HEK293 (cell line): ENCODE data around the gene AGXT.

Source experiments
- CTCF ChIA-PET: fragments of 350-600 bp; formaldehyde crosslinking; extraction: SDS; loops from one replicate; lab custom pipeline; 2021; ENCODE audit warnings: antibody characterized with exemption; lab: Yijun Ruan, JAX
- POLR2A ChIA-PET: fragments of 300-600 bp; formaldehyde crosslinking; extraction: SDS; loops from one replicate; lab custom pipeline; 2020; ENCODE audit warnings: antibody characterized with exemption, inconsistent platforms; lab: Yijun Ruan, JAX
- H3K27ac ChIP-seq: fragments of 200-500 bp; sonication (Bioruptor generic); 2 replicates; pipeline ENCODE4 v1.5.1; 2014; ENCODE audit warnings: low read depth, low read length, control low read depth, inconsistent platforms; ENCODE audit errors: extremely low read depth
- H3K36me3 ChIP-seq, 2 experiments: fragments of 200-500 bp in 1 of 2; sonication (Bioruptor generic) in 1 of 2; 1 replicate in 1 of 2; 2 replicates in 1 of 2; pipeline ENCODE4 v1.5.1; 2014 to 2017; ENCODE audit warnings: inconsistent platforms in 2 of 2, low read length in 2 of 2; ENCODE audit not compliant: control insufficient read depth in 2 of 2, insufficient read depth in 1 of 2
- H3K4me1 ChIP-seq: fragments of 200-500 bp; sonication (Bioruptor generic); 2 replicates; pipeline ENCODE4 v1.5.1; 2014; ENCODE audit warnings: mild to moderate bottlenecking, low read length, inconsistent platforms; ENCODE audit not compliant: control insufficient read depth, insufficient read depth
- H3K4me3 ChIP-seq: 2 replicates; pipeline ENCODE4 v1.5.1; 2011; ENCODE audit warnings: low read depth, mild to moderate bottlenecking, control low read depth, low read length, moderate library complexity
- H3K9me3 ChIP-seq: fragments of 200-500 bp; sonication (Bioruptor generic); 2 replicates; pipeline ENCODE4 v1.5.1; 2014; ENCODE audit warnings: low read depth, low read length, inconsistent platforms; ENCODE audit not compliant: control insufficient read depth, insufficient read depth
- MEIS1 ChIP-seq: sonication (generic); formaldehyde crosslinking; IDR thresholded peaks from 2 replicates; pipeline ENCODE4 v1.8.1; 2022; ENCODE audit warnings: missing genetic modification reagents, mild to moderate bottlenecking, borderline replicate concordance
- MYNN ChIP-seq: fragments of 450-650 bp; formaldehyde crosslinking; IDR thresholded peaks from 2 replicates; pipeline ENCODE4 v1.5.1; 2016; ENCODE audit warnings: missing biosample characterization, missing genetic modification characterization, borderline replicate concordance
- PATZ1 ChIP-seq: fragments of 450-650 bp; formaldehyde crosslinking; IDR thresholded peaks from 2 replicates; pipeline ENCODE4 v1.5.1; 2016; ENCODE audit warnings: missing biosample characterization, missing genetic modification characterization
- RBAK ChIP-seq: fragments of 450-650 bp; formaldehyde crosslinking; IDR thresholded peaks from 2 replicates; pipeline ENCODE4 v1.5.1; 2016; ENCODE audit warnings: missing biosample characterization, missing genetic modification characterization
- ZBTB21 ChIP-seq: fragments of 450-650 bp; formaldehyde crosslinking; IDR thresholded peaks from 2 replicates; pipeline ENCODE4 v1.5.1; 2017; ENCODE audit warnings: missing biosample characterization, missing genetic modification characterization
- ZNF16 ChIP-seq: fragments of 450-650 bp; formaldehyde crosslinking; IDR thresholded peaks from 2 replicates; pipeline ENCODE4 v1.5.1; 2016; ENCODE audit warnings: low read depth, missing biosample characterization, missing genetic modification characterization
- ZNF175 ChIP-seq: fragments of 450-650 bp; formaldehyde crosslinking; IDR thresholded peaks from 2 replicates; pipeline ENCODE4 v1.5.1; 2016; ENCODE audit warnings: missing biosample characterization, missing genetic modification characterization
- ZNF211 ChIP-seq: fragments of 450-650 bp; formaldehyde crosslinking; IDR thresholded peaks from 2 replicates; pipeline ENCODE4 v1.5.1; 2016; ENCODE audit warnings: low read depth, missing biosample characterization, missing genetic modification characterization
- ZNF292 ChIP-seq: fragments of 450-650 bp; formaldehyde crosslinking; IDR thresholded peaks from 2 replicates; pipeline ENCODE4 v1.5.1; 2016; ENCODE audit warnings: low read depth, missing biosample characterization, missing genetic modification characterization, borderline replicate concordance
- ZNF404 ChIP-seq: fragments of 450-650 bp; formaldehyde crosslinking; IDR thresholded peaks from 2 replicates; pipeline ENCODE4 v1.5.1; 2017; ENCODE audit warnings: missing biosample characterization, missing genetic modification characterization
- ZNF423 ChIP-seq: fragments of 450-650 bp; formaldehyde crosslinking; IDR thresholded peaks from 2 replicates; pipeline ENCODE4 v1.5.1; 2016; ENCODE audit warnings: missing biosample characterization, missing genetic modification characterization
- ZNF548 ChIP-seq: fragments of 450-650 bp; formaldehyde crosslinking; IDR thresholded peaks from 2 replicates; pipeline ENCODE4 v1.5.1; 2016; ENCODE audit warnings: missing biosample characterization, missing genetic modification characterization
- ZNF558 ChIP-seq: fragments of 450-650 bp; formaldehyde crosslinking; IDR thresholded peaks from 2 replicates; pipeline ENCODE4 v1.5.1; 2016; ENCODE audit warnings: missing biosample characterization, missing genetic modification characterization
- ZNF600 ChIP-seq: fragments of 450-650 bp; formaldehyde crosslinking; IDR thresholded peaks from 2 replicates; pipeline ENCODE4 v1.5.1; 2016; ENCODE audit warnings: missing biosample characterization, missing genetic modification characterization
- ZNF658 ChIP-seq: fragments of 450-650 bp; formaldehyde crosslinking; IDR thresholded peaks from 2 replicates; pipeline ENCODE4; 2016; ENCODE audit warnings: missing biosample characterization, missing genetic modification characterization
- ZNF747 ChIP-seq: fragments of 450-650 bp; formaldehyde crosslinking; IDR thresholded peaks from 2 replicates; pipeline ENCODE4 v1.5.1; 2016; ENCODE audit warnings: missing biosample characterization, missing genetic modification characterization
- TF ChIP-seq, protein P1 (sequence below): fragments of 450-650 bp; formaldehyde crosslinking; IDR thresholded peaks from 2 replicates; pipeline ENCODE4 v1.5.1; 2016; ENCODE audit warnings: missing biosample characterization, missing genetic modification characterization, borderline replicate concordance
- TF ChIP-seq, protein P2 (sequence below): fragments of 450-650 bp; formaldehyde crosslinking; IDR thresholded peaks from 2 replicates; pipeline ENCODE4 v1.5.1; 2016; ENCODE audit warnings: missing biosample characterization, missing genetic modification characterization

Gene AGXT

GRCh38 chr2:240925568-240926515 lies 57.2 kb downstream of the AGXT start:
- no peak for TF ChIP-seq ZNF211 (tag by site-specific recombination)
- no peak for TF ChIP-seq ZNF747 (tag by site-specific recombination)
- TF ChIP-seq, all 188 proteins: peak for 0

DNA sequence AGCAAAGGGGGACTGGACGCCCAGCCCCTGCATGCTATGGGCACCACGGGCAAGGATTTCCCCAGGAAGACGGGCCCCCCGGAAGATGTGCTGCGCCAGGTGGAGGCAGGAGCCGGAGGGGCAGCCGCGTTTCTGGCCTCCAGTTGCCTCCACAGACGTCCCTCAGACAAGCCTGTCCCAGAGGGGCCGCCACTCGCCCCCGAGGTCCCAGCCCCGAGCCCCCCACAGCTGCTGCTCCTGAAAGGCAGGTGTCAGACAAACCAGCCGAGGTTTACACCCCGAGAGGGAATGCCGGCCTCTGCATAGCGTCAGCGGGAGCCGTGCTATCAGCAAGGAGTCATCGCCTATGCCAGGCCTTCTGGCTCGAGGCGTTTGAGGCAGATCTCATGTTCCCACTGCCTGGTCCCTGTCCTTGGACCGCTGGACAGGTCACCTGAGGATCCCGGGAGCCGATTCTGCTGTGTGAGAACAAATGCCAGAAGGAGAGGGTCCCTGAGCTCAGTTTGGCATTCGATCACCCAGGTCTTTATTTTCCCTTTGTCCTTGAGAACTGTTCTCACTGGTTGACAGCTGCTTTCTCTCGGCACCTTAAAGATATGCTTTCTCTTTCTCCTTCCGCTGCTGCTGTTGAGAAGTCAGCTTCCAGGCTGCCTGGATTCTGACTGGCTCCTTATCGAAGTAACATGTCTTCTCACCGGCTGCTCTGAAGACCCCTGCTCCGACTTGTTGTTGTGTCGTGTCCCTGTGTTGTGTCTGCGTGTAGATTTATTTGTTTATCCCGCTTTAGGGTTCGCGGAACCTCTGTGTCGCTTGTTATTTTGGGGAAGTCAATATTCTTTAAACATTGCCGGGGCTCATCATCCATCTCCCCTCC lies 58.1 kb downstream of the AGXT start:
- TF ChIP-seq ZBTB21 (tag by site-specific recombination) (no peak), MYNN (tag by site-specific recombination) (no peak), MEIS1 (no peak), ZNF658 (no peak), ZNF16 (no peak), ZNF404 (tag by site-specific recombination) (no peak), ZNF600 (tag by site-specific recombination) (no peak), ZNF558 (tag by site-specific recombination) (no peak), ZNF175 (no peak), ZNF423 (tag by site-specific recombination) (no peak)
- TF ChIP-seq, protein P1, sequence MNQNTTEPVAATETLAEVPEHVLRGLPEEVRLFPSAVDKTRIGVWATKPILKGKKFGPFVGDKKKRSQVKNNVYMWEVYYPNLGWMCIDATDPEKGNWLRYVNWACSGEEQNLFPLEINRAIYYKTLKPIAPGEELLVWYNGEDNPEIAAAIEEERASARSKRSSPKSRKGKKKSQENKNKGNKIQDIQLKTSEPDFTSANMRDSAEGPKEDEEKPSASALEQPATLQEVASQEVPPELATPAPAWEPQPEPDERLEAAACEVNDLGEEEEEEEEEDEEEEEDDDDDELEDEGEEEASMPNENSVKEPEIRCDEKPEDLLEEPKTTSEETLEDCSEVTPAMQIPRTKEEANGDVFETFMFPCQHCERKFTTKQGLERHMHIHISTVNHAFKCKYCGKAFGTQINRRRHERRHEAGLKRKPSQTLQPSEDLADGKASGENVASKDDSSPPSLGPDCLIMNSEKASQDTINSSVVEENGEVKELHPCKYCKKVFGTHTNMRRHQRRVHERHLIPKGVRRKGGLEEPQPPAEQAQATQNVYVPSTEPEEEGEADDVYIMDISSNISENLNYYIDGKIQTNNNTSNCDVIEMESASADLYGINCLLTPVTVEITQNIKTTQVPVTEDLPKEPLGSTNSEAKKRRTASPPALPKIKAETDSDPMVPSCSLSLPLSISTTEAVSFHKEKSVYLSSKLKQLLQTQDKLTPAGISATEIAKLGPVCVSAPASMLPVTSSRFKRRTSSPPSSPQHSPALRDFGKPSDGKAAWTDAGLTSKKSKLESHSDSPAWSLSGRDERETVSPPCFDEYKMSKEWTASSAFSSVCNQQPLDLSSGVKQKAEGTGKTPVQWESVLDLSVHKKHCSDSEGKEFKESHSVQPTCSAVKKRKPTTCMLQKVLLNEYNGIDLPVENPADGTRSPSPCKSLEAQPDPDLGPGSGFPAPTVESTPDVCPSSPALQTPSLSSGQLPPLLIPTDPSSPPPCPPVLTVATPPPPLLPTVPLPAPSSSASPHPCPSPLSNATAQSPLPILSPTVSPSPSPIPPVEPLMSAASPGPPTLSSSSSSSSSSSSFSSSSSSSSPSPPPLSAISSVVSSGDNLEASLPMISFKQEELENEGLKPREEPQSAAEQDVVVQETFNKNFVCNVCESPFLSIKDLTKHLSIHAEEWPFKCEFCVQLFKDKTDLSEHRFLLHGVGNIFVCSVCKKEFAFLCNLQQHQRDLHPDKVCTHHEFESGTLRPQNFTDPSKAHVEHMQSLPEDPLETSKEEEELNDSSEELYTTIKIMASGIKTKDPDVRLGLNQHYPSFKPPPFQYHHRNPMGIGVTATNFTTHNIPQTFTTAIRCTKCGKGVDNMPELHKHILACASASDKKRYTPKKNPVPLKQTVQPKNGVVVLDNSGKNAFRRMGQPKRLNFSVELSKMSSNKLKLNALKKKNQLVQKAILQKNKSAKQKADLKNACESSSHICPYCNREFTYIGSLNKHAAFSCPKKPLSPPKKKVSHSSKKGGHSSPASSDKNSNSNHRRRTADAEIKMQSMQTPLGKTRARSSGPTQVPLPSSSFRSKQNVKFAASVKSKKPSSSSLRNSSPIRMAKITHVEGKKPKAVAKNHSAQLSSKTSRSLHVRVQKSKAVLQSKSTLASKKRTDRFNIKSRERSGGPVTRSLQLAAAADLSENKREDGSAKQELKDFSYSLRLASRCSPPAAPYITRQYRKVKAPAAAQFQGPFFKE, result no peak
- ChIA-PET POLR2A (interaction anchor here (0.6 kb wide), 1 partner anchor 60 kb away, joined by 3 read pairs; no protein-coding TSS in a partner anchor), CTCF (interaction anchor here (1.1 to 2.5 kb wide), 2 partner anchors 13 to 57 kb away, joined by 3 to 12 read pairs; no protein-coding TSS in a partner anchor)
- Histone ChIP-seq H3K9me3 (no peaks in the 10 kb centered on the region), H3K36me3 (no peaks in the 10 kb centered on the region), H3K4me3 (no peak overlapping the region), H3K27ac (no peak overlapping the region), H3K4me1 (no peaks in the 10 kb centered on the region)

More at GRCh38 chr2:240925568-240926515, 57.2 kb downstream of the AGXT start:
- Histone ChIP-seq H3K4me3 (no peak overlapping the region), H3K4me1 (no peaks in the 10 kb centered on the region), H3K36me3 (no peaks in the 10 kb centered on the region), H3K27ac (no peak overlapping the region), H3K9me3 (no peaks in the 10 kb centered on the region)
- ChIA-PET CTCF (interaction anchor here (2.5 kb wide), 1 partner anchor 12 kb away, joined by 12 read pairs; no protein-coding TSS in a partner anchor), POLR2A (no interaction called here)

DNA sequence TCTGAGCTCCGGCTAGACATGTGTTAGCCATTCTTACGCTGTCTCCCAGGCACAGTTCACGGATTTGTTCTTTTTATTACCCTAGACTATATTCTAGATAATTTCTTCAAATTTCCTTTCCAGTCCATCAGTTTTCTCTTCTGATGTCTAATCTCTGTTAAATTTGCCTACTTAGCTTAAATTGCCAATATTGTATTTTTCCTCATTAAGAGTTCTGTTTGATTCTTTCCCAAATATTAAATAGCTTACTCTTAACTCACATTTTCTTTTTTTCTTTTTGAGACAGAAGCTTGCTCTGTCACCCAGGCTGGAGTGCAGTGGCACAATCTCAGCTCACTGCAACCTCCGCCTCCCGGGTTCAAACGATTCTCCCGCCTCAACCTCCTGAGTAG lies 58.8 kb downstream of the AGXT start:
- H3K4me1 ChIP-seq, result no peaks in the 10 kb centered on the region
- ChIA-PET POLR2A (no interaction called here), CTCF (interaction anchor here (1.1 to 2.5 kb wide), 2 partner anchors 14 to 56 kb away, joined by 3 to 12 read pairs; no protein-coding TSS in a partner anchor)
- H3K27ac ChIP-seq, result no peak overlapping the region
- no peaks in the 10 kb centered on the region for H3K9me3 ChIP-seq
- no peak for TF ChIP-seq ZNF292
- TF ChIP-seq ZNF548, result no peak
- no peak for TF ChIP-seq RBAK (tag by site-specific recombination)
- no peak for TF ChIP-seq PATZ1 (tag by site-specific recombination)
- TF ChIP-seq, protein P2, sequence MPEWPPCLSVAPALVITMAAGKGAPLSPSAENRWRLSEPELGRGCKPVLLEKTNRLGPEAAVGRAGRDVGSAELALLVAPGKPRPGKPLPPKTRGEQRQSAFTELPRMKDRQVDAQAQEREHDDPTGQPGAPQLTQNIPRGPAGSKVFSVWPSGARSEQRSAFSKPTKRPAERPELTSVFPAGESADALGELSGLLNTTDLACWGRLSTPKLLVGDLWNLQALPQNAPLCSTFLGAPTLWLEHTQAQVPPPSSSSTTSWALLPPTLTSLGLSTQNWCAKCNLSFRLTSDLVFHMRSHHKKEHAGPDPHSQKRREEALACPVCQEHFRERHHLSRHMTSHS, result no peak
- no peak overlapping the region for H3K4me3 ChIP-seq
- no peaks in the 10 kb centered on the region for H3K36me3 ChIP-seq
